ENCODE measurements around the gene FOXJ2. TPM values are rescaled to one million over a fixed set of nuclear protein-coding genes. Genes with fewer than 3 reads are reported as not detected.

Gene FOXJ2
- total RNA-seq, 1 donor from 2014 or later: 19.8 TPM

DNA sequence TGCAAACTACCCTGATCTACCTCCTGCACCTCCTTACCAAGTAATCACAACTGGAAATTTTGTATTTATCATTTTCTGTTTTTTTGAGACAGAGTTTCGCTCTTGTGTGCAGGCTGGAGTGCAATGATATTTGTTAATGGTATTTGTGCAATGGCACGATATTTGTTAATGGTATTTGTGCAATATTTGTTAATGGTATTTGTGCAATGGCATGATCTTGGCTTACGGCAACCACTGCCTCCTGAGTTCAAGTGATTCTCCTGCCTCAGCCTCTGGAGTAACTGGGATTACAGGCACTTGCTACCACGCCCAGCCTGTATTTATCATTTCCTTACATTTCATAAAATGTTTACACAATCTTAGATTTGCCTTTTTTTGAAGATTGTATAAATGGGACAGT, 43.9 kb downstream of the FOXJ2 start:
- Histone ChIP-seq H3K4me1 (peaks cover 16% of the 10 kb centered on the region), H3K36me3 (no peaks in the 10 kb centered on the region), H3K27me3 (ENCODE audit: low read depth) (no peaks in the 10 kb centered on the region), H3K4me3 (no peak overlapping the region), H3K27ac (no peak overlapping the region), H3K9me3 (no peaks in the 10 kb centered on the region)
- no peak for DNase-seq
- ATAC-seq: peak in 1 of 2 donors; percentile 31
- intact Hi-C loops (cut with DNase I): no loop called here
- TF ChIP-seq, protein P1, sequence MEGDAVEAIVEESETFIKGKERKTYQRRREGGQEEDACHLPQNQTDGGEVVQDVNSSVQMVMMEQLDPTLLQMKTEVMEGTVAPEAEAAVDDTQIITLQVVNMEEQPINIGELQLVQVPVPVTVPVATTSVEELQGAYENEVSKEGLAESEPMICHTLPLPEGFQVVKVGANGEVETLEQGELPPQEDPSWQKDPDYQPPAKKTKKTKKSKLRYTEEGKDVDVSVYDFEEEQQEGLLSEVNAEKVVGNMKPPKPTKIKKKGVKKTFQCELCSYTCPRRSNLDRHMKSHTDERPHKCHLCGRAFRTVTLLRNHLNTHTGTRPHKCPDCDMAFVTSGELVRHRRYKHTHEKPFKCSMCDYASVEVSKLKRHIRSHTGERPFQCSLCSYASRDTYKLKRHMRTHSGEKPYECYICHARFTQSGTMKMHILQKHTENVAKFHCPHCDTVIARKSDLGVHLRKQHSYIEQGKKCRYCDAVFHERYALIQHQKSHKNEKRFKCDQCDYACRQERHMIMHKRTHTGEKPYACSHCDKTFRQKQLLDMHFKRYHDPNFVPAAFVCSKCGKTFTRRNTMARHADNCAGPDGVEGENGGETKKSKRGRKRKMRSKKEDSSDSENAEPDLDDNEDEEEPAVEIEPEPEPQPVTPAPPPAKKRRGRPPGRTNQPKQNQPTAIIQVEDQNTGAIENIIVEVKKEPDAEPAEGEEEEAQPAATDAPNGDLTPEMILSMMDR (IDR thresholded peaks at IDR 0.05): no peak

DNA sequence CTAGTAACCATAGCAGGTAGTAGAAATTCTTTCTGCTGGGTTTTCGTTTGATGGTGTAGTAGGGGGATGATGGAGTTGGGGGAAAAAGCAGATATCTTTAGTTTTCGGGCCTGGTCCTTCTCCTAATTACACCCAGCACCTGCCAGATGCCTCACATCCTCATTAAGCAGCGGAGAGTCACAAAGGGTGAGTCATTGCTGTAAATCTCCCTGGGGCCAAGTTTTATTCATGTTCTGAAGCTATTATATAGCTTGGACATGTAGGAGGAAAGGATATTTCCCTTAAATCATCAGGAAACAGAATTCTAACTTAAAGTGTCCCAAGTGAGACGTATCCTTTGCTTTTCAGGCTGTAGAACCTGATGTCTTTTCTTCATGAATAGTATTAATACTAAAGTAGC, 44.7 kb downstream of the FOXJ2 start:
- TF ChIP-seq, protein P1 (IDR thresholded peaks at IDR 0.05): no peak
- Histone ChIP-seq H3K27ac (no peak overlapping the region), H3K9me3 (no peaks in the 10 kb centered on the region), H3K4me3 (no peak overlapping the region), H3K27me3 (ENCODE audit: low read depth) (no peaks in the 10 kb centered on the region), H3K4me1 (peaks cover 16% of the 10 kb centered on the region), H3K36me3 (no peaks in the 10 kb centered on the region)
- DNase-seq (no peak), ATAC-seq (no peak)
- intact Hi-C loops (cut with DNase I): no loop called here

DNA sequence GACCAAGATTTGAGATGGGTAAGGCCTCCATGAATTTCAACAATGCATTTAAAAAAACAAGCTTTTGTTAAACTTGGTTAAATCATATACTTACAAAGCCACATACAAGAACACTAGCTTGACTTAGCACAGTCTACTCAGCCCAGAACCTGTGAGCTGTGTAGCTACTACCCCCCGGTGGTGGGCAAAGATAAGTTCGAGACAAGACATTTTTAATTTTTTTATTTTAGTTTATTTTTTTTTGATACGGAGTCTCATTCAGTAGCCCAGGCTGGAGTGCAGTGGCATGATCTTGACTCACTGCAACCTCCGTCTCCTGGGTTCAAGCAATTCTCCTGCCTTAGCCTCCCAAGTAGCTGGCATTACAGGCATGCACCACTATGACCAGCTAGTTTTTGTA, 45.9 kb downstream of the FOXJ2 start:
- Histone ChIP-seq H3K4me3 (no peak overlapping the region), H3K4me1 (peaks cover 23% of the 10 kb centered on the region), H3K36me3 (no peaks in the 10 kb centered on the region), H3K27me3 (ENCODE audit: low read depth) (no peaks in the 10 kb centered on the region), H3K27ac (no peak overlapping the region), H3K9me3 (no peaks in the 10 kb centered on the region)
- intact Hi-C loops (cut with DNase I): no loop called here
- TF ChIP-seq, protein P1 (IDR thresholded peaks at IDR 0.05): peak; percentile 33
- peak in 1 of 2 donors; percentile 10 for ATAC-seq
- DNase-seq: no peak

DNA sequence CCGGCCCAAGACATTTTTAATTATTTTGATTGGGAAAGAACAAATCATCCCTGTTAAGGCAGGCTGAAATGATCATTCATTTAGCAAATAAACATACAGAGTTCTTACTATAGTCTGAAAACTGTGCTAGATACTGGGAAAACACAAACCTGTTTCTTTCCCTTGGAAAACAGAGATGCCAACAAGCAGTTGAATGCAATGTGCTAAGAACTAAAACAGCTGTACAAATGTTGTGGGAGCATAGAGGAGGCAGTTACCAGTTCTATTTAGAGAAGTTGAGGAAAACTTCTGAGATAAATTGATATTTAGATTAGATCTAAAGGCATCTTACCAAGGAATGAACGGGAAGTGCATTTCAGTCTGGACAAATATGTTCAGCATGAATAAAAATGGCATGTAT, 46.4 kb downstream of the FOXJ2 start:
- Histone ChIP-seq H3K9me3 (no peaks in the 10 kb centered on the region), H3K27ac (no peak overlapping the region), H3K4me3 (no peak overlapping the region), H3K4me1 (peaks cover 28% of the 10 kb centered on the region), H3K27me3 (ENCODE audit: low read depth) (no peaks in the 10 kb centered on the region), H3K36me3 (no peaks in the 10 kb centered on the region)
- TF ChIP-seq, protein P1 (IDR thresholded peaks at IDR 0.05): no peak
- intact Hi-C loops (cut with DNase I): no loop called here
- ATAC-seq (no peak), DNase-seq (no peak)

DNA sequence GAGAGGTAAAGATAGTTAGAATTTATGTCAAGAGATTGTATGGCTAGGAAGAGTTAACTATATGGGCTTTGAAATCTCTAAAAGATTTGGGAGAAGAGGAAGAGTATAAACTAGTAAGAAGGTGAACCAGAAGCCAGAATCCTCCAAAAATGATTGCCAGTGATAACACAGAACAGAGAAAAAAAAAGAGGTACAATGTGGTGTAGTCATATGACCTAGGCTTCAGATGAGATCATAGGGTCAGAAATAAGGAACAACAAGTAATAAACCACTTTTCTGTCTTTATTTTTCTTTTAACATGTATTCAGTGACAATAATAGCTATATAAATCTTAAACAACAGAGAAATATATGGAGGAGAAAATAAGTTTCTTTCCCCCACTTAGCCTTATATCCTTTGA, 47.6 kb downstream of the FOXJ2 start:
- no peaks in the 10 kb centered on the region for H3K27me3 ChIP-seq (ENCODE audit: low read depth)
- H3K4me1 ChIP-seq: peaks cover 38% of the 10 kb centered on the region
- H3K9me3 ChIP-seq: no peaks in the 10 kb centered on the region
- H3K36me3 ChIP-seq: no peaks in the 10 kb centered on the region
- ATAC-seq (no peak), DNase-seq (no peak)
- TF ChIP-seq, protein P1 (IDR thresholded peaks at IDR 0.05): no peak
- H3K4me3 ChIP-seq: no peak overlapping the region
- intact Hi-C loops (cut with DNase I): no loop called here
- no peak overlapping the region for H3K27ac ChIP-seq
